Endothelial cell (in vitro differentiated cells): ENCODE results near the gene MYO1C. TPM values are rescaled to one million over a fixed set of nuclear protein-coding genes. Genes with fewer than 3 reads are reported as not detected.

Experiments used
- DNase-seq: peaks from one replicate; pipeline ENCODE4 v3.0.0; 2021; ENCODE audit warnings: low spot score
- H3K27ac Mint-ChIP-seq: one replicate; pipeline ENCODE4 v1.8.0; 2021; ENCODE audit warnings: mixed read lengths, inconsistent platforms; ENCODE audit not compliant: unreplicated experiment
- H3K27me3 Mint-ChIP-seq: one replicate; pipeline ENCODE4 v1.8.0; 2021; ENCODE audit warnings: mild to moderate bottlenecking, moderate library complexity, mixed read lengths, inconsistent platforms; ENCODE audit not compliant: unreplicated experiment
- H3K36me3 Mint-ChIP-seq: one replicate; pipeline ENCODE4 v1.8.0; 2021; ENCODE audit warnings: mild to moderate bottlenecking, low read depth, mixed read lengths, inconsistent platforms; ENCODE audit not compliant: unreplicated experiment
- H3K4me1 Mint-ChIP-seq: one replicate; pipeline ENCODE4 v1.8.0; 2021; ENCODE audit warnings: mild to moderate bottlenecking, mixed read lengths, inconsistent platforms; ENCODE audit not compliant: unreplicated experiment
- H3K4me3 Mint-ChIP-seq: one replicate; pipeline ENCODE4 v1.8.0; 2021; ENCODE audit warnings: mild to moderate bottlenecking, mixed read lengths, inconsistent platforms; ENCODE audit not compliant: unreplicated experiment
- H3K9me3 Mint-ChIP-seq: one replicate; pipeline ENCODE4 v1.8.0; 2021; ENCODE audit warnings: mixed read lengths, inconsistent platforms; ENCODE audit not compliant: unreplicated experiment
- total RNA-seq: library from RNA; stranded (reverse); fragmentation: NEBNext Ultra II Directional; extraction: Animal tissue kit (Norgen Biotek cat#: 25700); gene quantifications from one replicate; pipeline ENCODE4 v1.2.1, GENCODE V29; 2021; ENCODE audit not compliant: unreplicated experiment
- TF ChIP-seq, protein P1 (sequence below): fragments of 200-600 bp; sonication (generic); IDR thresholded peaks from one replicate; pipeline ENCODE4 v1.5.0; 2021; ENCODE audit warnings: antibody characterized with exemption; ENCODE audit not compliant: unreplicated experiment

MYO1C gene
- total RNA-seq, 1 donor from 2014 or later = 117 TPM

- Mint-ChIP-seq H3K4me3 (no peak overlapping the region), H3K4me1 (peaks cover 19% of the 10 kb centered on the region), H3K27me3 (peaks cover 8% of the 10 kb centered on the region), H3K36me3 (peaks cover 18% of the 10 kb centered on the region), H3K27ac (no peak overlapping the region), H3K9me3 (no peaks in the 10 kb centered on the region)
- TF ChIP-seq, protein P1, sequence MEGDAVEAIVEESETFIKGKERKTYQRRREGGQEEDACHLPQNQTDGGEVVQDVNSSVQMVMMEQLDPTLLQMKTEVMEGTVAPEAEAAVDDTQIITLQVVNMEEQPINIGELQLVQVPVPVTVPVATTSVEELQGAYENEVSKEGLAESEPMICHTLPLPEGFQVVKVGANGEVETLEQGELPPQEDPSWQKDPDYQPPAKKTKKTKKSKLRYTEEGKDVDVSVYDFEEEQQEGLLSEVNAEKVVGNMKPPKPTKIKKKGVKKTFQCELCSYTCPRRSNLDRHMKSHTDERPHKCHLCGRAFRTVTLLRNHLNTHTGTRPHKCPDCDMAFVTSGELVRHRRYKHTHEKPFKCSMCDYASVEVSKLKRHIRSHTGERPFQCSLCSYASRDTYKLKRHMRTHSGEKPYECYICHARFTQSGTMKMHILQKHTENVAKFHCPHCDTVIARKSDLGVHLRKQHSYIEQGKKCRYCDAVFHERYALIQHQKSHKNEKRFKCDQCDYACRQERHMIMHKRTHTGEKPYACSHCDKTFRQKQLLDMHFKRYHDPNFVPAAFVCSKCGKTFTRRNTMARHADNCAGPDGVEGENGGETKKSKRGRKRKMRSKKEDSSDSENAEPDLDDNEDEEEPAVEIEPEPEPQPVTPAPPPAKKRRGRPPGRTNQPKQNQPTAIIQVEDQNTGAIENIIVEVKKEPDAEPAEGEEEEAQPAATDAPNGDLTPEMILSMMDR = no peak
- no peak for DNase-seq
Measured at GRCh38 chr17:1498233-1498632, 5.7 kb upstream of the MYO1C start.

- H3K4me1 Mint-ChIP-seq = peaks cover 21% of the 10 kb centered on the region
- peaks cover 8% of the 10 kb centered on the region for H3K27me3 Mint-ChIP-seq
- no peaks in the 10 kb centered on the region for H3K9me3 Mint-ChIP-seq
- TF ChIP-seq, protein P1 = no peak
- no peak for DNase-seq
- H3K4me3 Mint-ChIP-seq = peak overlapping the region; percentile 27
- H3K36me3 Mint-ChIP-seq = peaks cover 18% of the 10 kb centered on the region
- H3K27ac Mint-ChIP-seq = peak overlapping the region; percentile 16
Measured at GRCh38 chr17:1497831-1498230, 5.3 kb upstream of the MYO1C start.

DNA sequence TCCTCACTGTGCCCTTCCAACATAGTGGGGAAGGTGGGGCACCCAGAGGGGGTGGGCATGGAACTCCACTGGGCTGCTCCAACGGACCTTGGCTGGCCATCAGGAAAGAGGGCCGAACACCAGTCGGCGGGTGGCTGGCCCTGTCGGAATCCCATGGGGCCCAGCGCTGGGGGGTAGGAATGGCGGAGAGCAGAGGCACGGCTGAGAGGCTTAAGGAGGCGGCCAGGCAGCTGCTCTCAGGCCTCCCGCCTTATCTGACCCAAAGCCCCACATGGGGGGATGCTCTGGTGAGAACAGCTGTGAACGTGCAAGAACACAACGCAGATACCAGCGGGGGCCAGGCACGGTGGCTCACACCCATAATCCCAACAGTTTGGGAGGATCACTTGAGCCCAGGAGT, 4.4 kb upstream of the MYO1C start:
- no peak for DNase-seq

GRCh38 chr17:1495265-1495989, 2.9 kb upstream of the MYO1C start:
- DNase-seq = no peak
- Mint-ChIP-seq H3K4me1 (peaks cover 29% of the 10 kb centered on the region), H3K36me3 (peaks cover 17% of the 10 kb centered on the region), H3K9me3 (no peaks in the 10 kb centered on the region), H3K4me3 (peak overlapping the region; percentile 60), H3K27me3 (peaks cover 10% of the 10 kb centered on the region), H3K27ac (peak overlapping the region; percentile 26)
- TF ChIP-seq, protein P1 = no peak

More for the DNA sequence above, 4.4 kb upstream of the MYO1C start:
- TF ChIP-seq, protein P1 = no peak
- Mint-ChIP-seq H3K36me3 (peaks cover 18% of the 10 kb centered on the region), H3K4me1 (peaks cover 23% of the 10 kb centered on the region), H3K9me3 (no peaks in the 10 kb centered on the region), H3K27me3 (peaks cover 10% of the 10 kb centered on the region), H3K4me3 (no peak overlapping the region), H3K27ac (no peak overlapping the region)

DNA sequence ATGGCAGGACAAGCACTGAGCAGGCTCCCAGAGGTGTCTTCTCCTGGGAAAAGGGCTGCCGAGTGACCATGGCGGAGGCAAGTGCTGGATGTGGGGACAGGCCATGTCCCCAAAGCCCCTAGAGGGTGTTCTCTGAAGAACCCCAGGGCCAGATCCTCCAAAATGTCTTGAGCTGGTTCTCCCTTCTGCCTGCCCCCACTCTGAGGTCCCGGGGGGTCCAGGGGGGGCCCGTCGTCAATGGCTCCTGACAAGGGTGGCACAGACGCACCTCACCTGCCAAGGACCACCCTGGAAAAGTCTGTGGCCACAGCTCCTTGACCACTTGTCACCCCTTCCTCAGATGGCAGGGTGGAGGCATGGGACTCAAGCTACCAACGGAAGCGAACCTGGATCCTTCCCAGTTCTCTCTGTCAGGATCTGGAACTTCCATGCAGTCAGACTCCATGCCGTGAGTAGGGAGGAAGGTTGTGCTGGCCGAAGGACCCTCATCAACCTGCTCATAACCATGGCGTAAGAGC, 2.3 kb upstream of the MYO1C start:
- no peak overlapping the region for H3K27ac Mint-ChIP-seq
- H3K27me3 Mint-ChIP-seq = peaks cover 10% of the 10 kb centered on the region
- TF ChIP-seq, protein P1 = no peak
- peaks cover 31% of the 10 kb centered on the region for H3K4me1 Mint-ChIP-seq
- no peaks in the 10 kb centered on the region for H3K9me3 Mint-ChIP-seq
- H3K36me3 Mint-ChIP-seq = peaks cover 19% of the 10 kb centered on the region
- H3K4me3 Mint-ChIP-seq = no peak overlapping the region
- no peak for DNase-seq
